Mammary epithelial cell (primary cell): ENCODE measurements around the gene LRRC43.

Experiments
- EZH2 ChIP-seq: IDR thresholded peaks from 2 replicates; pipeline ENCODE4 v1.6.1; 2012; ENCODE audit warnings: low read length, inconsistent platforms, borderline replicate concordance
- TF ChIP-seq, protein P1 (sequence below), 2 donors: IDR thresholded peaks in 1 of 2; conservative IDR thresholded peaks in 1 of 2; 2 replicates each; pipeline ENCODE4 v1.5.1; 2011 to 2012; ENCODE audit warnings: inconsistent platforms in 2 of 2, low read length in 2 of 2, mild to moderate bottlenecking in 2 of 2, control low read depth in 1 of 2, low read depth in 1 of 2; ENCODE audit not compliant: insufficient read depth in 1 of 2; ENCODE audit errors: extremely low read depth in 1 of 2

DNA sequence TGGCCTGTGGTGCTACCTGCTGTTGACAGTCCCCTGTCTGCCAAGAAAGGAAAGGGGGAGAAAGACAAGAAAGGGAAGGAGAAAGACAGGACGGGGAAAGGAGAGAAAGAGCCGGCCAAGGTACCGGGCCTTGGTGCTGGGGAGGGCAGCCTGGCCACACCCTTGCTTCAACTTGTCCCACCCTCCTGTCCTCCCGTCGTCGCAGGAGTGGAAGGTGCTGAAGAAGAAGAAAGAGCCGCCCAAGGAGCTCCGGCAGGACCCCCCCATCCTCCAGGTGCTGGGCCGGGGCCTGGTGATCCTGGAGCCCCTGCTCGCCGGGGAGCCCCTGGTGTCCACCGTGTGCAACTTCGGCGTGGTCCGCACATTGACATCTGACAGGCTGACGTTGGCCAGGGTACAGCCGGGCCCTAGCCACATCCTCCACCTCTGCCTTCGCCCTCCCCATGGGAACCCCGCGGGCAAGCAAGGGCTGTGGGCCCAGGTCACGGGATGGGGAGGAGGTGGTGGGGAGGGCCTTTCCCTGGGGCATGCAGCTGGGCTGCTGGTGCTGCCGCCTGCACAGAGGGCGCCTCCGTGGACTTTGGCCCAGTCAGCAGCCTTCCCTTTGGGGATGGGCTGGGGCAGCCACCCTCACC is 17.7 kb downstream of the LRRC43 start:
- TF ChIP-seq, protein P1, sequence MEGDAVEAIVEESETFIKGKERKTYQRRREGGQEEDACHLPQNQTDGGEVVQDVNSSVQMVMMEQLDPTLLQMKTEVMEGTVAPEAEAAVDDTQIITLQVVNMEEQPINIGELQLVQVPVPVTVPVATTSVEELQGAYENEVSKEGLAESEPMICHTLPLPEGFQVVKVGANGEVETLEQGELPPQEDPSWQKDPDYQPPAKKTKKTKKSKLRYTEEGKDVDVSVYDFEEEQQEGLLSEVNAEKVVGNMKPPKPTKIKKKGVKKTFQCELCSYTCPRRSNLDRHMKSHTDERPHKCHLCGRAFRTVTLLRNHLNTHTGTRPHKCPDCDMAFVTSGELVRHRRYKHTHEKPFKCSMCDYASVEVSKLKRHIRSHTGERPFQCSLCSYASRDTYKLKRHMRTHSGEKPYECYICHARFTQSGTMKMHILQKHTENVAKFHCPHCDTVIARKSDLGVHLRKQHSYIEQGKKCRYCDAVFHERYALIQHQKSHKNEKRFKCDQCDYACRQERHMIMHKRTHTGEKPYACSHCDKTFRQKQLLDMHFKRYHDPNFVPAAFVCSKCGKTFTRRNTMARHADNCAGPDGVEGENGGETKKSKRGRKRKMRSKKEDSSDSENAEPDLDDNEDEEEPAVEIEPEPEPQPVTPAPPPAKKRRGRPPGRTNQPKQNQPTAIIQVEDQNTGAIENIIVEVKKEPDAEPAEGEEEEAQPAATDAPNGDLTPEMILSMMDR (conservative IDR thresholded peaks at IDR 0.05 in 1 of 2, IDR thresholded peaks at IDR 0.05 in 1 of 2; ENCODE audit: extremely low read depth in 1 of 2, insufficient read depth in 1 of 2, low read depth in 1 of 2, low read length in 2 of 2) = no peak
- no peak for TF ChIP-seq EZH2
